Measurements from ENCODE around the gene RAB8A.

DNA sequence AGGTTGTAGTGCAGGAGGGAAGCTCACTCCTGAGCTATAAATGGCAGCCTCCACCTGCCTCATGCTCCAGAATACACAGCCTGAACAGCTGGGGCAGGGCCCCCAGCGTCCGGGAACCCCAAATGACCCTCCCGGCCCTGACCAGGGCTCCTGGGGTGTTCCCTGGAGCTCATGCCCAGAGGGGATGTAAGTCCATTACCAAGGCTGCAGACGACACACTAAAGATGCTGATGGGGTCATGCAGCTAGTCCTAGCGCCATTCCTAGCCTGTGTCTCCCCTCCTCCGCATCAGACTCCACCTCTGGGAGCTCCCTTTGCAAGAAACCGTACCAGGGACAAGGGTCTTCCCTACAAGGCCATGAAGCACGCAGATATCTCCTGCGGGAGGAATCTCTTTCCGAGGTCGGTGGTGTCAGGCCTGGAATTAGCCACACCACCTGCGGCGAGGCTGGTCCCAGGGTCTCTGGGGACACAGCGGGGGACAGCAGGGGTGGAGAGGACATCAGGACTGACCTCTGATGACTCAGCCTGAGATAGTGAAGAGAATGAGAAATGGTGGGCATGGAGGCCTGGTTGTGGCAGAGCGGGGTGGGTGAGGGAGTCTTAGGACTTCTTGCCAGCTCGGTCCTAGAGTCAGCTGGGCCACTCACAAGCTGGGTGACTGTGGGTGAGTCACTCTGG lies 47.3 kb upstream of the RAB8A start:
- TF ChIP-seq EZH2 (IDR thresholded peaks at IDR 0.05; ENCODE audit: low read depth, unreplicated experiment), result no peak
- TF ChIP-seq, protein P1, sequence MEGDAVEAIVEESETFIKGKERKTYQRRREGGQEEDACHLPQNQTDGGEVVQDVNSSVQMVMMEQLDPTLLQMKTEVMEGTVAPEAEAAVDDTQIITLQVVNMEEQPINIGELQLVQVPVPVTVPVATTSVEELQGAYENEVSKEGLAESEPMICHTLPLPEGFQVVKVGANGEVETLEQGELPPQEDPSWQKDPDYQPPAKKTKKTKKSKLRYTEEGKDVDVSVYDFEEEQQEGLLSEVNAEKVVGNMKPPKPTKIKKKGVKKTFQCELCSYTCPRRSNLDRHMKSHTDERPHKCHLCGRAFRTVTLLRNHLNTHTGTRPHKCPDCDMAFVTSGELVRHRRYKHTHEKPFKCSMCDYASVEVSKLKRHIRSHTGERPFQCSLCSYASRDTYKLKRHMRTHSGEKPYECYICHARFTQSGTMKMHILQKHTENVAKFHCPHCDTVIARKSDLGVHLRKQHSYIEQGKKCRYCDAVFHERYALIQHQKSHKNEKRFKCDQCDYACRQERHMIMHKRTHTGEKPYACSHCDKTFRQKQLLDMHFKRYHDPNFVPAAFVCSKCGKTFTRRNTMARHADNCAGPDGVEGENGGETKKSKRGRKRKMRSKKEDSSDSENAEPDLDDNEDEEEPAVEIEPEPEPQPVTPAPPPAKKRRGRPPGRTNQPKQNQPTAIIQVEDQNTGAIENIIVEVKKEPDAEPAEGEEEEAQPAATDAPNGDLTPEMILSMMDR (conservative IDR thresholded peaks at IDR 0.05; ENCODE audit: low read depth in 2 of 2), result no peak
- no peak for TF ChIP-seq JUNB (IDR thresholded peaks at IDR 0.05; ENCODE audit: unreplicated experiment)
- TF ChIP-seq, protein P2, sequence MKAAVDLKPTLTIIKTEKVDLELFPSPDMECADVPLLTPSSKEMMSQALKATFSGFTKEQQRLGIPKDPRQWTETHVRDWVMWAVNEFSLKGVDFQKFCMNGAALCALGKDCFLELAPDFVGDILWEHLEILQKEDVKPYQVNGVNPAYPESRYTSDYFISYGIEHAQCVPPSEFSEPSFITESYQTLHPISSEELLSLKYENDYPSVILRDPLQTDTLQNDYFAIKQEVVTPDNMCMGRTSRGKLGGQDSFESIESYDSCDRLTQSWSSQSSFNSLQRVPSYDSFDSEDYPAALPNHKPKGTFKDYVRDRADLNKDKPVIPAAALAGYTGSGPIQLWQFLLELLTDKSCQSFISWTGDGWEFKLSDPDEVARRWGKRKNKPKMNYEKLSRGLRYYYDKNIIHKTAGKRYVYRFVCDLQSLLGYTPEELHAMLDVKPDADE (IDR thresholded peaks at IDR 0.05), result no peak
- no peak for TF ChIP-seq POLR2AphosphoS5 (IDR thresholded peaks at IDR 0.05; ENCODE audit: low read depth)
- no peak for TF ChIP-seq EZH2phosphoT487 (IDR thresholded peaks at IDR 0.05; ENCODE audit: unreplicated experiment)
- TF ChIP-seq, protein P3, sequence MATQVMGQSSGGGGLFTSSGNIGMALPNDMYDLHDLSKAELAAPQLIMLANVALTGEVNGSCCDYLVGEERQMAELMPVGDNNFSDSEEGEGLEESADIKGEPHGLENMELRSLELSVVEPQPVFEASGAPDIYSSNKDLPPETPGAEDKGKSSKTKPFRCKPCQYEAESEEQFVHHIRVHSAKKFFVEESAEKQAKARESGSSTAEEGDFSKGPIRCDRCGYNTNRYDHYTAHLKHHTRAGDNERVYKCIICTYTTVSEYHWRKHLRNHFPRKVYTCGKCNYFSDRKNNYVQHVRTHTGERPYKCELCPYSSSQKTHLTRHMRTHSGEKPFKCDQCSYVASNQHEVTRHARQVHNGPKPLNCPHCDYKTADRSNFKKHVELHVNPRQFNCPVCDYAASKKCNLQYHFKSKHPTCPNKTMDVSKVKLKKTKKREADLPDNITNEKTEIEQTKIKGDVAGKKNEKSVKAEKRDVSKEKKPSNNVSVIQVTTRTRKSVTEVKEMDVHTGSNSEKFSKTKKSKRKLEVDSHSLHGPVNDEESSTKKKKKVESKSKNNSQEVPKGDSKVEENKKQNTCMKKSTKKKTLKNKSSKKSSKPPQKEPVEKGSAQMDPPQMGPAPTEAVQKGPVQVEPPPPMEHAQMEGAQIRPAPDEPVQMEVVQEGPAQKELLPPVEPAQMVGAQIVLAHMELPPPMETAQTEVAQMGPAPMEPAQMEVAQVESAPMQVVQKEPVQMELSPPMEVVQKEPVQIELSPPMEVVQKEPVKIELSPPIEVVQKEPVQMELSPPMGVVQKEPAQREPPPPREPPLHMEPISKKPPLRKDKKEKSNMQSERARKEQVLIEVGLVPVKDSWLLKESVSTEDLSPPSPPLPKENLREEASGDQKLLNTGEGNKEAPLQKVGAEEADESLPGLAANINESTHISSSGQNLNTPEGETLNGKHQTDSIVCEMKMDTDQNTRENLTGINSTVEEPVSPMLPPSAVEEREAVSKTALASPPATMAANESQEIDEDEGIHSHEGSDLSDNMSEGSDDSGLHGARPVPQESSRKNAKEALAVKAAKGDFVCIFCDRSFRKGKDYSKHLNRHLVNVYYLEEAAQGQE (IDR thresholded peaks at IDR 0.05; ENCODE audit: unreplicated experiment), result no peak
- TF ChIP-seq ZNF114 (CRISPR knock-in tag; IDR thresholded peaks at IDR 0.05), result no peak
- no peak for TF ChIP-seq ZNF331 (CRISPR knock-in tag; IDR thresholded peaks at IDR 0.05; ENCODE audit: low read depth)
- no peak for TF ChIP-seq CREB1 (CRISPR knock-in tag; IDR thresholded peaks at IDR 0.05; ENCODE audit: low read depth)
- TF ChIP-seq, protein P4, sequence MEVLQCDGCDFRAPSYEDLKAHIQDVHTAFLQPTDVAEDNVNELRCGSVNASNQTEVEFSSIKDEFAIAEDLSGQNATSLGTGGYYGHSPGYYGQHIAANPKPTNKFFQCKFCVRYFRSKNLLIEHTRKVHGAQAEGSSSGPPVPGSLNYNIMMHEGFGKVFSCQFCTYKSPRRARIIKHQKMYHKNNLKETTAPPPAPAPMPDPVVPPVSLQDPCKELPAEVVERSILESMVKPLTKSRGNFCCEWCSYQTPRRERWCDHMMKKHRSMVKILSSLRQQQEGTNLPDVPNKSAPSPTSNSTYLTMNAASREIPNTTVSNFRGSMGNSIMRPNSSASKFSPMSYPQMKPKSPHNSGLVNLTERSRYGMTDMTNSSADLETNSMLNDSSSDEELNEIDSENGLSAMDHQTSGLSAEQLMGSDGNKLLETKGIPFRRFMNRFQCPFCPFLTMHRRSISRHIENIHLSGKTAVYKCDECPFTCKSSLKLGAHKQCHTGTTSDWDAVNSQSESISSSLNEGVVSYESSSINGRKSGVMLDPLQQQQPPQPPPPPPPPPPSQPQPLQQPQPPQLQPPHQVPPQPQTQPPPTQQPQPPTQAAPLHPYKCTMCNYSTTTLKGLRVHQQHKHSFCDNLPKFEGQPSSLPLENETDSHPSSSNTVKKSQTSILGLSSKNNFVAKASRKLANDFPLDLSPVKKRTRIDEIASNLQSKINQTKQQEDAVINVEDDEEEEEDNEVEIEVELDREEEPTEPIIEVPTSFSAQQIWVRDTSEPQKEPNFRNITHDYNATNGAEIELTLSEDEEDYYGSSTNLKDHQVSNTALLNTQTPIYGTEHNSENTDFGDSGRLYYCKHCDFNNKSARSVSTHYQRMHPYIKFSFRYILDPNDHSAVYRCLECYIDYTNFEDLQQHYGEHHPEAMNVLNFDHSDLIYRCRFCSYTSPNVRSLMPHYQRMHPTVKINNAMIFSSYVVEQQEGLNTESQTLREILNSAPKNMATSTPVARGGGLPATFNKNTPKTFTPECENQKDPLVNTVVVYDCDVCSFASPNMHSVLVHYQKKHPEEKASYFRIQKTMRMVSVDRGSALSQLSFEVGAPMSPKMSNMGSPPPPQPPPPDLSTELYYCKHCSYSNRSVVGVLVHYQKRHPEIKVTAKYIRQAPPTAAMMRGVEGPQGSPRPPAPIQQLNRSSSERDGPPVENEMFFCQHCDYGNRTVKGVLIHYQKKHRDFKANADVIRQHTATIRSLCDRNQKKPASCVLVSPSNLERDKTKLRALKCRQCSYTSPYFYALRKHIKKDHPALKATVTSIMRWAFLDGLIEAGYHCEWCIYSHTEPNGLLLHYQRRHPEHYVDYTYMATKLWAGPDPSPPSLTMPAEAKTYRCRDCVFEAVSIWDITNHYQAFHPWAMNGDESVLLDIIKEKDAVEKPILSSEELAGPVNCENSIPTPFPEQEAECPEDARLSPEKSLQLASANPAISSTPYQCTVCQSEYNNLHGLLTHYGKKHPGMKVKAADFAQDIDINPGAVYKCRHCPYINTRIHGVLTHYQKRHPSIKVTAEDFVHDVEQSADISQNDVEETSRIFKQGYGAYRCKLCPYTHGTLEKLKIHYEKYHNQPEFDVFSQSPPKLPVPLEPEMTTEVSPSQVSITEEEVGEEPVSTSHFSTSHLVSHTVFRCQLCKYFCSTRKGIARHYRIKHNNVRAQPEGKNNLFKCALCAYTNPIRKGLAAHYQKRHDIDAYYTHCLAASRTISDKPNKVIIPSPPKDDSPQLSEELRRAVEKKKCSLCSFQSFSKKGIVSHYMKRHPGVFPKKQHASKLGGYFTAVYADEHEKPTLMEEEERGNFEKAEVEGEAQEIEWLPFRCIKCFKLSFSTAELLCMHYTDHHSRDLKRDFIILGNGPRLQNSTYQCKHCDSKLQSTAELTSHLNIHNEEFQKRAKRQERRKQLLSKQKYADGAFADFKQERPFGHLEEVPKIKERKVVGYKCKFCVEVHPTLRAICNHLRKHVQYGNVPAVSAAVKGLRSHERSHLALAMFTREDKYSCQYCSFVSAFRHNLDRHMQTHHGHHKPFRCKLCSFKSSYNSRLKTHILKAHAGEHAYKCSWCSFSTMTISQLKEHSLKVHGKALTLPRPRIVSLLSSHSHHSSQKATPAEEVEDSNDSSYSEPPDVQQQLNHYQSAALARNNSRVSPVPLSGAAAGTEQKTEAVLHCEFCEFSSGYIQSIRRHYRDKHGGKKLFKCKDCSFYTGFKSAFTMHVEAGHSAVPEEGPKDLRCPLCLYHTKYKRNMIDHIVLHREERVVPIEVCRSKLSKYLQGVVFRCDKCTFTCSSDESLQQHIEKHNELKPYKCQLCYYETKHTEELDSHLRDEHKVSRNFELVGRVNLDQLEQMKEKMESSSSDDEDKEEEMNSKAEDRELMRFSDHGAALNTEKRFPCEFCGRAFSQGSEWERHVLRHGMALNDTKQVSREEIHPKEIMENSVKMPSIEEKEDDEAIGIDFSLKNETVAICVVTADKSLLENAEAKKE (CRISPR knock-in tag; IDR thresholded peaks at IDR 0.05), result no peak
- TF ChIP-seq STAT1 (IDR thresholded peaks at IDR 0.05; ENCODE audit: unreplicated experiment), result no peak

Measured in GM23338 (cell line).